ENCODE results near the gene HERC2.
"Not testable (repeated sequence)": the region's sequence is repeated elsewhere in the genome, so short reads cannot be mapped to it uniquely, and the experiment has no call there.

GRCh38 chr15:28196581-28196980 is 125.4 kb downstream of the HERC2 start:
- not testable (repeated sequence) for TF ChIP-seq CTCF (IDR thresholded peaks at IDR 0.05; ENCODE audit: borderline replicate concordance, extremely low read depth, low read length, poor library complexity, severe bottlenecking); EZH2 (IDR thresholded peaks at IDR 0.05; ENCODE audit: borderline replicate concordance, low read depth, low read length, severe bottlenecking)

All from DND-41 (cell line).